ENCODE data around the gene CYB5RL.
"Not testable (repeated sequence)": the region's sequence is repeated elsewhere in the genome, so short reads cannot be mapped to it uniquely, and the experiment has no call there.

CYB5RL gene

GRCh38 chr1:54186056-54186455 lies 13.8 kb downstream of the CYB5RL start:
- no peak for DNase-seq (ENCODE audit: low read depth)

GRCh38 chr1:54180701-54181360 lies 19.0 kb downstream of the CYB5RL start:
- no peak for DNase-seq (ENCODE audit: low read depth)

GRCh38 chr1:54178296-54179070 lies 21.3 kb downstream of the CYB5RL start:
- no peak for DNase-seq (ENCODE audit: low read depth)

- no peak for DNase-seq (ENCODE audit: low read depth)
These were observed 22.1 kb downstream of the CYB5RL start for GRCh38 chr1:54177726-54178125.

GRCh38 chr1:54176621-54177327 lies 23.1 kb downstream of the CYB5RL start:
- DNase-seq (ENCODE audit: low read depth) = no peak

- DNase-seq (ENCODE audit: low read depth) = no peak
These were observed 25.7 kb downstream of the CYB5RL start for GRCh38 chr1:54174106-54174505.

- no peak for DNase-seq (ENCODE audit: low read depth)
These were observed 26.1 kb downstream of the CYB5RL start for GRCh38 chr1:54173681-54174080.

GRCh38 chr1:54172614-54173599 lies 26.9 kb downstream of the CYB5RL start:
- DNase-seq (ENCODE audit: low read depth) = no peak

GRCh38 chr1:54171606-54172005 lies 28.2 kb downstream of the CYB5RL start:
- DNase-seq (ENCODE audit: low read depth) = no peak

GRCh38 chr1:54171016-54171415 lies 28.8 kb downstream of the CYB5RL start:
- DNase-seq (ENCODE audit: low read depth) = no peak

- no peak for DNase-seq (ENCODE audit: low read depth)
These were observed 30.8 kb downstream of the CYB5RL start for GRCh38 chr1:54169068-54169467.

- DNase-seq (ENCODE audit: low read depth) = no peak
These were observed 31.4 kb downstream of the CYB5RL start for GRCh38 chr1:54168206-54168965.

GRCh38 chr1:54167422-54168139 lies 32.2 kb downstream of the CYB5RL start:
- no peak for DNase-seq (ENCODE audit: low read depth)

- DNase-seq (ENCODE audit: low read depth) = not testable (repeated sequence)
These were observed 33.5 kb downstream of the CYB5RL start for GRCh38 chr1:54166357-54166756.

- no peak for DNase-seq (ENCODE audit: low read depth)
These were observed 34.7 kb downstream of the CYB5RL start for GRCh38 chr1:54165146-54165545.

- no peak for DNase-seq (ENCODE audit: low read depth)
These were observed 36.3 kb downstream of the CYB5RL start for GRCh38 chr1:54163573-54163972.

- no peak for DNase-seq (ENCODE audit: low read depth)
These were observed 36.8 kb downstream of the CYB5RL start for GRCh38 chr1:54163051-54163450.

GRCh38 chr1:54161495-54162168 lies 38.2 kb downstream of the CYB5RL start:
- no peak for DNase-seq (ENCODE audit: low read depth)

- no peak for DNase-seq (ENCODE audit: low read depth)
These were observed 39.5 kb downstream of the CYB5RL start for GRCh38 chr1:54160351-54160750.

All from activated gamma-delta T cell treated with anti-CD3 and anti-CD28 coated beads, Interleukin-2, amount 50 U/mL, for 16 hours (primary cell).